Measurements from ENCODE around the gene KRTAP10-3.

Gene KRTAP10-3

DNA sequence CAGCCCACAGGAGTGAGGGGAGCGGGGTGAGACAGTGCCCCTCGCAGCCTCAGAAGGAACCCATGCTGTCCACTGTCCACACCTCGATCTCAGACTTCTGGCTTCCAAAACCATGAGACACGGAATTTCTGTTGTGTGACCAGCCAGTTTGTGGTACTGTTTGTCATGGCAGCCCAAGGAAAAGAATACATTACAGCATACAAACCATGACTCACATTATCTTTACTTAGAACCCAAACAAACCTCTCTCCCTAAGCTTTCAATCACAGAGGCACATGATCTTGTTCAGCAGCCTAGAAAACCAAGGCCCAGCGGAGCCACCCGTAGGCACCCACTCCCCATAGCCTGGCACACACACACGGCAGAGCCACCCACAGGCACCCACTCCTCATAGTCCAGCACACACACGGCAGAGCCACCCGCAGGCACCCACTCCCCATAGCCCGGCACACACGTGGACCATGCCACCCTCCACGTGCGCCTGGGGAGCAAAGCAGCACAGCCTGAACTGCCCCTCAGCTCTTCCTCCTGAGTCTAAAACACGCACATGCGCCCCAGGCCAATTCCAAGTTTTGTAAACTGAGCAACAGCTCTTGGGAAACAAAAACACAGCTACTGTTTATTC is 14.5 kb upstream of the KRTAP10-3 start:
- Histone ChIP-seq H3K79me2 (ENCODE audit: insufficient read depth, low read length) (no peaks in the 10 kb centered on the region), H3K27me3 (ENCODE audit: low read length) (no peaks in the 10 kb centered on the region), H3K9ac (ENCODE audit: low read length) (no peak overlapping the region), H3K36me3 (ENCODE audit: low read length) (no peaks in the 10 kb centered on the region), H3K4me2 (ENCODE audit: low read depth, low read length, poor library complexity, severe bottlenecking) (no peak overlapping the region), H3K9me3 (ENCODE audit: insufficient read depth, low read length) (no peaks in the 10 kb centered on the region), H3K27ac (ENCODE audit: low read depth, low read length) (no peak overlapping the region), H3K9me2 (replicated peaks; ENCODE audit: insufficient read depth, low read length) (no peaks in the 10 kb centered on the region), H3F3A (ENCODE audit: insufficient read depth) (no peaks in the 10 kb centered on the region), H2AFZ (ENCODE audit: low read depth, low read length, severe bottlenecking) (no peak overlapping the region), H4K20me1 (ENCODE audit: low read depth, low read length) (no peaks in the 10 kb centered on the region), H3K4me3 (ENCODE audit: insufficient read depth, low read length, poor library complexity, severe bottlenecking) (no peak overlapping the region)
- TF ChIP-seq, protein P1, sequence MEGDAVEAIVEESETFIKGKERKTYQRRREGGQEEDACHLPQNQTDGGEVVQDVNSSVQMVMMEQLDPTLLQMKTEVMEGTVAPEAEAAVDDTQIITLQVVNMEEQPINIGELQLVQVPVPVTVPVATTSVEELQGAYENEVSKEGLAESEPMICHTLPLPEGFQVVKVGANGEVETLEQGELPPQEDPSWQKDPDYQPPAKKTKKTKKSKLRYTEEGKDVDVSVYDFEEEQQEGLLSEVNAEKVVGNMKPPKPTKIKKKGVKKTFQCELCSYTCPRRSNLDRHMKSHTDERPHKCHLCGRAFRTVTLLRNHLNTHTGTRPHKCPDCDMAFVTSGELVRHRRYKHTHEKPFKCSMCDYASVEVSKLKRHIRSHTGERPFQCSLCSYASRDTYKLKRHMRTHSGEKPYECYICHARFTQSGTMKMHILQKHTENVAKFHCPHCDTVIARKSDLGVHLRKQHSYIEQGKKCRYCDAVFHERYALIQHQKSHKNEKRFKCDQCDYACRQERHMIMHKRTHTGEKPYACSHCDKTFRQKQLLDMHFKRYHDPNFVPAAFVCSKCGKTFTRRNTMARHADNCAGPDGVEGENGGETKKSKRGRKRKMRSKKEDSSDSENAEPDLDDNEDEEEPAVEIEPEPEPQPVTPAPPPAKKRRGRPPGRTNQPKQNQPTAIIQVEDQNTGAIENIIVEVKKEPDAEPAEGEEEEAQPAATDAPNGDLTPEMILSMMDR (IDR thresholded peaks at IDR 0.05; ENCODE audit: insufficient read depth, low read length, poor library complexity, severe bottlenecking), result no peak
- no peak for TF ChIP-seq EZH2phosphoT487 (conservative IDR thresholded peaks at IDR 0.05; ENCODE audit: low read length)

DNA sequence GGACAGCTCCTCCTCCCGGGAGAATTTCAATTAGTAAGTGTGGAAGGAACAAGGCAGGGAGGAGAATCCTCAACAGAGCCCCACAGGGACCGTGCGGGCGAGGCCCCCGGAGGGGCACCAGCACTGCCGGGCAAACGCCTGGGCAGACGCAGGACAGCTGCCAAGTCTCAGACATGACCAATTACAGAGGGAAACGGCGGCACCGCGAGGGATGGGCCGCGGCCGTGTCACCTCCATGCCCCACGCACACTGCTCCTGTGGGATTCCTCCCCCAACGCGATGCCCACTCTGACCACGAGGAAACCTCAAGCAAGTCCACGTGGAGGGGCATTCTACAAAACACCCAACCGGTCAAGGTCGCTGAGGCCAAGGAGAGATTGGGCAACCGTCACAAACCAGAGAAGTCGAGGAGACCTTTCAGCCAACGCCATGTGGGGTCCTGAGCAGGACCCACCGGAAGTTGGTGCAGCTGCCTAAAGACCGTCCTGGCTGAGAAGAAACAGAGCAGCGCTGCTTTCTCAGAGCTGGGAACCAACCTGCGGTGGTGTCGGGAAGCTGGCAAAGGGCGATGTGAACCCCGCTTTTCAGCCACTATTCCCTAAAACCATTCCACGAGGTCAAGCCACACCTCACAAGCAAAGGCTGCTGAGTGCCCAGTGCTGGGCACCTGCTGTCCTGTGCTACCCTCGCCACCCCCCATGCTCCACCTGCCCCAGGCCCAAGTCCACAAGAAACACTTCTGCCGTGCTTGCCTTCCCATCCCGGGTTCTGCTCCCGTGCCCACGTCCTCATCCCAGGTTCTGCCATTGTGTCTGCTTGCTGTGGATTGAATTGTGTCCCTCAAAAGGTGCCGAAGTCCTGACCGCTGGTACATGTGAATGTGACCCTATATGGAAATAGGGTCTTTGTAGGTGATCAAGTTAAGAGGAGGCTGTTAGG is 13.5 kb upstream of the KRTAP10-3 start:
- Histone ChIP-seq H3K27ac (ENCODE audit: low read depth, low read length) (no peak overlapping the region), H3K79me2 (ENCODE audit: insufficient read depth, low read length) (no peaks in the 10 kb centered on the region), H3K4me2 (ENCODE audit: low read depth, low read length, poor library complexity, severe bottlenecking) (no peak overlapping the region), H3K36me3 (ENCODE audit: low read length) (no peaks in the 10 kb centered on the region), H3K4me3 (ENCODE audit: insufficient read depth, low read length, poor library complexity, severe bottlenecking) (no peak overlapping the region), H4K20me1 (ENCODE audit: low read depth, low read length) (no peaks in the 10 kb centered on the region), H3K9me3 (ENCODE audit: insufficient read depth, low read length) (no peaks in the 10 kb centered on the region), H3K27me3 (ENCODE audit: low read length) (no peaks in the 10 kb centered on the region), H3K9ac (ENCODE audit: low read length) (no peak overlapping the region), H3K9me2 (replicated peaks; ENCODE audit: insufficient read depth, low read length) (no peaks in the 10 kb centered on the region), H3F3A (ENCODE audit: insufficient read depth) (no peaks in the 10 kb centered on the region), H2AFZ (ENCODE audit: low read depth, low read length, severe bottlenecking) (no peak overlapping the region)
- no peak for TF ChIP-seq EZH2phosphoT487 (conservative IDR thresholded peaks at IDR 0.05; ENCODE audit: low read length)
- TF ChIP-seq, protein P1 (IDR thresholded peaks at IDR 0.05; ENCODE audit: insufficient read depth, low read length, poor library complexity, severe bottlenecking), result no peak

DNA sequence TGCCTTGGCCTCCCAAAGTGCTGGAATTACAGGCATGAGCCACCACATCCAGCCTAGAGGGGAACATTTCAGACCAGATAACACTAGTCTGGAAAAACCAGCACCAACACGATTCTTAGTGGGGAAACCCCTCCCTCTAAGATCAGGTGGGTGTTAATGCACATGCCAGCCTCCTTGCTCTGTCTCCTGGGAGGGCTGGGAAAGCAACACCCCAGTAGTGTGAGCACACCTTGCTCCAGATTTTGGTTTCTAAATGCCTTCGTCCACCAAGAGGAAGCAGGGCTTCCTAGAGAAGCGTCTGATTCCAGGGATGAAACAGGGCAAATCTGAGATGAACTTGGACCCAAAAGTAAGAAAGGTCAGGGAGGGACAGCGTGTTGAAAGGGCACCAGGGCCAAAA is 12.7 kb upstream of the KRTAP10-3 start:
- Histone ChIP-seq H3K27ac (ENCODE audit: low read depth, low read length) (no peak overlapping the region), H3K4me2 (ENCODE audit: low read depth, low read length, poor library complexity, severe bottlenecking) (no peak overlapping the region), H3F3A (ENCODE audit: insufficient read depth) (no peaks in the 10 kb centered on the region), H3K36me3 (ENCODE audit: low read length) (no peaks in the 10 kb centered on the region), H3K9me2 (replicated peaks; ENCODE audit: insufficient read depth, low read length) (no peaks in the 10 kb centered on the region), H3K27me3 (ENCODE audit: low read length) (no peaks in the 10 kb centered on the region), H2AFZ (ENCODE audit: low read depth, low read length, severe bottlenecking) (no peak overlapping the region), H4K20me1 (ENCODE audit: low read depth, low read length) (no peaks in the 10 kb centered on the region), H3K9me3 (ENCODE audit: insufficient read depth, low read length) (no peaks in the 10 kb centered on the region), H3K9ac (ENCODE audit: low read length) (no peak overlapping the region), H3K79me2 (ENCODE audit: insufficient read depth, low read length) (no peaks in the 10 kb centered on the region), H3K4me3 (ENCODE audit: insufficient read depth, low read length, poor library complexity, severe bottlenecking) (no peak overlapping the region)
- TF ChIP-seq, protein P1 (IDR thresholded peaks at IDR 0.05; ENCODE audit: insufficient read depth, low read length, poor library complexity, severe bottlenecking), result no peak
- TF ChIP-seq EZH2phosphoT487 (conservative IDR thresholded peaks at IDR 0.05; ENCODE audit: low read length), result no peak
